Measurements from ENCODE around the gene HECTD2.

DNA sequence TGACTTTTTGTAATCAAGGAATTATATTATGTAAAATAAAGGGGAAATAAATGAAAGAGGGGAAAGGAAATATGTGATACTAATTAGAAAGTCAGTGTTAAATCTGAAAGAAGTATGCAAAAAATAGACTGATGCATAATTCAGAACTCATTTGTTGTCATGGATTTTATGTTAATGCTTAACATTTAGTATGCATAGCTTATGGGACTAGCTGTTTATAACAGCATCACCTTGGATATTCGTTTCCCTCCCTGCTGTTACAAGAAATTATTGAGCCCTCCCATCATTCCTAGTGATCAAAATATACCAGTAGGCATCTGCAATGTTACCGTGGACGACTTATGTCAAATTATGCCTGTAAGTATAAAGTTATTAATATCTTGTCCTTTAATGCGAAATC is 85.9 kb downstream of the HECTD2 start:
- TF ChIP-seq, protein P1, sequence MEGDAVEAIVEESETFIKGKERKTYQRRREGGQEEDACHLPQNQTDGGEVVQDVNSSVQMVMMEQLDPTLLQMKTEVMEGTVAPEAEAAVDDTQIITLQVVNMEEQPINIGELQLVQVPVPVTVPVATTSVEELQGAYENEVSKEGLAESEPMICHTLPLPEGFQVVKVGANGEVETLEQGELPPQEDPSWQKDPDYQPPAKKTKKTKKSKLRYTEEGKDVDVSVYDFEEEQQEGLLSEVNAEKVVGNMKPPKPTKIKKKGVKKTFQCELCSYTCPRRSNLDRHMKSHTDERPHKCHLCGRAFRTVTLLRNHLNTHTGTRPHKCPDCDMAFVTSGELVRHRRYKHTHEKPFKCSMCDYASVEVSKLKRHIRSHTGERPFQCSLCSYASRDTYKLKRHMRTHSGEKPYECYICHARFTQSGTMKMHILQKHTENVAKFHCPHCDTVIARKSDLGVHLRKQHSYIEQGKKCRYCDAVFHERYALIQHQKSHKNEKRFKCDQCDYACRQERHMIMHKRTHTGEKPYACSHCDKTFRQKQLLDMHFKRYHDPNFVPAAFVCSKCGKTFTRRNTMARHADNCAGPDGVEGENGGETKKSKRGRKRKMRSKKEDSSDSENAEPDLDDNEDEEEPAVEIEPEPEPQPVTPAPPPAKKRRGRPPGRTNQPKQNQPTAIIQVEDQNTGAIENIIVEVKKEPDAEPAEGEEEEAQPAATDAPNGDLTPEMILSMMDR (conservative IDR thresholded peaks at IDR 0.05; ENCODE audit: low read depth, low read length) = no peak
- TF ChIP-seq EZH2 (IDR thresholded peaks at IDR 0.05; ENCODE audit: borderline replicate concordance, low read depth, low read length, poor library complexity, severe bottlenecking) = no peak

All from A673 (cell line).